NCI-H524 (cell line): ENCODE results near the gene BCL7A.

Experiments used
- DNase-seq, 2 experiments: peaks; one replicate each; lab custom pipeline; 2025; lab: John Stamatoyannopoulos, UW

Gene BCL7A

DNA sequence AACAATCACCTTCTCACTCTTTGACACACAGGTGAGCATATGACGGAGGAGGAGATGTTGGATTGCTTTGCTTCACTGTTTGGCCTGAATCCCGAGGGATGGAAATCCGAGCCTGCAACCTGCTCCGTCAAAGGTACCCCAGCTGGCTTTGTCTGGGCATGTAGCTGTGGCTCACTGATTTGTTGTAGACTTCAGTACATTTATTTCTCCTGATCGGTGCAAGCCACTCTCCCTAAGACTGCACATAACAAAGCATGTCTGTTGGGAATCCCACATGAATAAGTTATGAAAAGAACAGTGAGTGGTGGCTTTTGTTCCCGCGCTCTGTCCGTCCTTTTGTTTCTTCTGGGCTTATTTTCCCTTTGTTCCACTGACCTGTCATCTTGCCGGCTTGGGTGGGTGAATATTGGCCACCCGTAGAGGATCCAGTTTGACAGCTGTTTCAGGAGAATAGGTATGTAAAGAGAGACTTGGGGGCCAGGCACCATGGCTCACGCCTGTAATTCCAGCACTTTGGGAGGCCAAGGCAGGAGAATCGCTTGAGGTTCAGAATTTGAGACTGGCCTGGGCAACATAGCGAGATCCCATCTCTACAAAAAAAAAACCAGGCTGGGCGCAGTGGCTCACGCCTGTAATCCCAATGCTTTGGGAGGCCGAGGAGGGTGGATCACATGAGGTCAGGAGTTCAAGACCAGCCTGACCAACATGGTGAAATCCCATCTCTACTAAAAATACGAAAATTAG, 20.0 kb upstream of the BCL7A start:
- DNase-seq, result peak; percentile 14 to 54

GRCh38 chr12:122003651-122004611, 17.8 kb upstream of the BCL7A start:
- no peak for DNase-seq

DNA sequence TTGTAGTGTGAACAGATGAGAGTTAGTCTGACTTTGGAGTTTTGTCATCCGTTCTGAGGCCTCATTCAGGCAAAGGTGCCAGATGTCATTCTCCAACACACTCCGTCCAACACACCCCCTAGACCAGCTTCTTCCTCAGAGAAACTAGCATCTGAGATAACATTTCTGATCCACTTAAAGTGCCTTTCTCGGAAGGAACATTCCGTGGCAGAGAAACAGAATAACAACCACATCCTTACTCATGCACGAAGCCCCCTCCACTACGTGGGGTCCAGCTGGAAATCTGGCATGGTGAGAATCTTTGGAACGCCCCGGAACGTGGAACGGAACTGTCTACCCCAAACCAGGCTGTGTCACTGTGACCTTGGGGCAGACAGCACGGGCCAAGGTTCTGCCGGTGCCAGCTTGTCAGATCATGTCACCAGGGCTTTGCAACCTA, 17.0 kb upstream of the BCL7A start:
- DNase-seq, result no peak

GRCh38 chr12:122005252-122005776, 16.4 kb upstream of the BCL7A start:
- no peak for DNase-seq

GRCh38 chr12:122006186-122006926, 15.3 kb upstream of the BCL7A start:
- no peak for DNase-seq

DNA sequence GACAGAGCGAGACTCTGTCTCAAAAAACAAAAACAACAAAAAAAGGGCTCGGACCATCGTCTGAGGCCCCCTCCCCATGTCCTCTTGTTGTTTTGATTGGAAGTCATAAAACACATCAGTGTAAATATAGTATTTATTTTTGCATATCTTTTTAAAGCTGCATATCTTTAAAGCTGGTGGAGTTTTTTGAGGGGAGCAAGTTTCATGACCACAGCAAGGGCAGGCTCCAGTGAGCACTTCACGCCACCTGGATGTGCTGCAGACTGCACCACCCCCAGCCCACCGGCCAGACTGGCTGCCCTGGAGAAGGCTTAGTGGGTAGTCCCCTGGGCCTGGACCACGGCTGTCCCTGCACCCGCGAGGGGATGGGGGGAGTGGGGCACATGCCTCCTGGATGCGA, 11.9 kb upstream of the BCL7A start:
- no peak for DNase-seq

GRCh38 chr12:122012184-122012583, 9.5 kb upstream of the BCL7A start:
- DNase-seq, result no peak

DNA sequence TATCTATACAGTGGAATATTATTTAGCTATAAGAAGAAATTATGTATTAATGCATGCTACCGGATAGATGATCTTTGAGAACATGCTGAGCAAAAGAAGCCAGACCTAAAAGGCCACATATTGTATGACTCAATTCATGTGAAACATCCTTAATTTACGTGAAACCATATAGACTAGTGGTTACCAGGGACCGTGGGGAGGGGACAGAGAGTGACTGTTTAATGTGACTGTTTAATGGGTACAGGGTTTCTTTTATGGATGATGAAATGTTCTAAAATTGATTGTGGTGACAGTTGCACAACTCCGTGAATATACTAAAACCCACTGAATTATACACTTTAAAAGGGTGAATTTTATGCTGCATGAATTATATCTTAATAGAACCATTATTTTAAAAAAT, 8.5 kb upstream of the BCL7A start:
- no peak for DNase-seq

DNA sequence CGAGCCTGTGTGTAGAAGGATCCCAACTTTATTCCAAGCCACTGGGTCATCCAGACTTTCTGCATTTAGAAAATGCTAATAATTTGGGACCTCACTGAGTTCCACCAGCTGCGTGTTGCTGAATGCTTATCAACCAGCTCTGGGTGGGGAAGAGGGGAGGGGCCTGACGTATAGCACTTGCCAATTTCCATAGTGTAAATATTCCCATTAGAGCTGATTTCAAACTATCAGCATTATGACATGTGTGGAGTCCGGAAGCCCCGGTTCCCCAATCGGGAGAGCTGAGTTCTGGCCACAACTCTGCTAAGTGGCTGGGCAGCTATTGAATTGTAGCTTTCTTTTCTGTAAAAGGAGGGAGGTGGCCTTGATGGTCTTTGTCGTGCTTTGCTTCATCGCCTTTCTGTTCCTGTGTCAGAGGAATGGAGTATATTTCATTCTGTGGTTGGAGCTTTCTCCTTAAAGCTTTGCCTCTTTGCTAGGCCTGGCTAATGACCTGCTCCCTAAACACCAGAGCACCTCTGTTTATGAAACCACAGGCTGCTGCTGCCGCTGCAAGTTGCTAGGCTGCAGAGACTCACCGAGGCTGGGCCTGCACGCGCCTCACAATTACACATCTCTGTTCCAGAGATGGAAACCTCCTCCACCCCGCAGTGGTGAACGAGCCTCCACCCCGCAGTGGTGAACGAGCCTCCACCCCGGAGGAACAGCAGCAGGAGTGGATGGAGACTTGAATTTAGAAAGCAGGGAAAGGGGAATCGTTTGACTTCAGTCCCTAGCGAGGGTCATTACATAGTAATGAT, 7.7 kb upstream of the BCL7A start:
- DNase-seq, result no peak

DNA sequence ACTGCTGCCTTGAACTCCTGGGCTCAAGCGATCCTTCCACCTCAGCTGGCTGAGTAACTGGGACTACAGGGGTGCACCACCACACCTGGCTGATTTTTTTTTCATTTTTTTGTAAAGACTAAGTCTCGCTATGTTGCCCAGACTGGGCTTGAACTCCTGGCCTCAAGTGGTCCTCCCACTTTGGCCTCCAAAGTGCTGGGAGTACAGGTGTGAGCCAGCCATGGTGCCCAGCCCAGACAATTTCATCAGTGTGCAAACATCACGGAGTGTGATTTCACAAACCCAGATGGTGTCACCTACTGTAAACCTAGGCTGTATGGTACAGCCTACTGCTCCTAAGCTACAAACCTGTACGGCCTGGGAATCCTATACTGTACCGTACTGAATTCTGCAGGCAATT, 6.9 kb upstream of the BCL7A start:
- DNase-seq, result no peak

GRCh38 chr12:122018457-122018856, 3.2 kb upstream of the BCL7A start:
- DNase-seq, result no peak

GRCh38 chr12:122018937-122019336, 2.7 kb upstream of the BCL7A start:
- DNase-seq, result no peak

DNA sequence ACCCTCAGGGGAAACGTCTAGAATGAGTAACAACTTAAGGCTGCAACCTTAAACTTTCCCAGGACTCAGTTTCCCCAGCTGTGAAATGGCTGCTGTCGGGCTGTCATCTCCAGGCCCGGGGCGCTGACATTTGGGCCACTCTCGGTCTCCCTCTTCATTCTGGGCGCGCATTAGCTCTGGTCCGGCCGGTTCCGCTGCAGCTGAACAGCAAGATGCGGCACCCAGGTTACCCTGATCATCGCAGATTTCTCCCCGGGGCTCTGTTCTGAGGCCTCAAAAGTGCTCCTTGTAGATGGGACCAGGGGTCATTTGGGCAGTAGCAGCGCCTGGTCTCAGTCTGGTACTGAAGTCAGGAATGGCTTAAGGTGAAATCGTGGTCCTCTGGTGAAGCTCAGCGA, 890 bp upstream of the BCL7A start:
- DNase-seq, result no peak

- peak in 1 of 2 experiments; percentile 37 for DNase-seq
Measured at GRCh38 chr12:122021193-122021821, 377 bp upstream of the BCL7A start.

GRCh38 chr12:122022393-122023338, 982 bp downstream of the BCL7A start:
- DNase-seq, result peak in 1 of 2 experiments; percentile 15

GRCh38 chr12:122023339-122024131, 1.9 kb downstream of the BCL7A start:
- DNase-seq, result peak; percentile 87 to 92

- no peak for DNase-seq
Measured at GRCh38 chr12:122024132-122024785, 2.6 kb downstream of the BCL7A start.

GRCh38 chr12:122026706-122027333, 5.1 kb downstream of the BCL7A start:
- no peak for DNase-seq
